Activated CD8-positive, alpha-beta memory T cell treated with anti-CD3 and anti-CD28 coated beads, Interleukin-2, amount 50 U/mL, for 24 hours (primary cell): ENCODE measurements around the gene USP8.

Experiments used
- DNase-seq: peaks from one replicate; pipeline ENCODE4 v3.0.0-alpha.2; 2020; ENCODE audit errors: extremely low read depth

The USP8 gene

DNA sequence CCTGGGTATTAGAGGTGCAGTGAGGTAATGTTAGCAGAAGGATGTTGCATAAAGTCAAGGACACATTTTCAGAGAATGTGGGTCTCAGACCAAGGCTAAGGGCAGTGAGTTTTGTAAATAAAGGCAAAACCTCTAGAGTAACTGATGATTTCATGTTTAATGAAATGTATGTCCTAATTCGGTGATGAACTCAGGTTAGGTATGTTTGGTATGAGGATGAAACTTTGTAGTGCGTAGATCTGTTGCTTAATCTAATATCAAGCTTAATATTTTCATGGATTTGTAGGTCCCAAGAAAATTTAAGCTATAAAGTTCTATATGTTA lies 118.6 kb downstream of the USP8 start:
- no peak for DNase-seq

DNA sequence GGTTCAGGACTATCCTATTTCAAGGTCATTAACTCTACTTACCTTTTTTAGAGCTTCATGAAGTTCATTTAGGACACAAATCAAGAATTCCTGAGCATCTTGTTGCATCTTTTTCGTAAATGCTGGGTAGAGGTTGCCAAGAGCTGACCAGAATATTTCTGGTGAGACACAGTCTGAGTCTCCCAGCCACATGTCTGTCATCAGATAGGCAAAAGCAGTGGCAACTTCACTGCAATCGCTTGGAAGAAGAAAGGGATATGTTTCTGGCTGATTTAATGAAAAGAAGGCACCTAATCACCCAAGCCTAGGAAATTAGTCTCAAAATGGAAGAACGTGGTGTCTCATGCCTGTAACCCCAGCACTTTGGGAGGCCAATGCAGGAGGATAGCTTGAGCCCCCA lies 119.4 kb downstream of the USP8 start:
- DNase-seq, result no peak

DNA sequence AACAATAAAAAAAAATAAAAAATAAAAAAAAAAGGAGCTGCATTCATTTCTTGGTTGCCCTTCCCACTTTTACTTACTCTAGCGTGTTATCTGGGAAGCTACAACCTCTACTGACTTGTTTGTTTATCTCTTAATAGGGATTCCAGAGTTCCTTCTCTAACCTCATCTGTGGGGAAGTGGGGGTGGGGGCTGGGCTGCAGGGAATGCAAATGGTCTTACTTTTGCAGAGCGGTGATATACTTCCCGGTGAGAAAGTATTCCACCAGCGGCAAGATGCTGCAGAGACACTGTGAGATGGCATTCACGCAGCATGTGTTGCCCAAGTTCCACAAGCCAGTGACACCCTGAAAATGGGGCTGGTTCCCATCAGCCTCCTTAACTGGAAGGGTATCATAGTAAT lies 120.2 kb downstream of the USP8 start:
- no peak for DNase-seq

- DNase-seq, result no peak
Measured at GRCh38 chr15:50546566-50546965, 122.4 kb downstream of the USP8 start, which contains the start of gene USP50. USP50 (minus strand) TSS chr15:50546666; CDS start chr15:50546525, 141 bp downstream.

GRCh38 chr15:50549326-50549725 lies 125.1 kb downstream of the USP8 start:
- no peak for DNase-seq

DNA sequence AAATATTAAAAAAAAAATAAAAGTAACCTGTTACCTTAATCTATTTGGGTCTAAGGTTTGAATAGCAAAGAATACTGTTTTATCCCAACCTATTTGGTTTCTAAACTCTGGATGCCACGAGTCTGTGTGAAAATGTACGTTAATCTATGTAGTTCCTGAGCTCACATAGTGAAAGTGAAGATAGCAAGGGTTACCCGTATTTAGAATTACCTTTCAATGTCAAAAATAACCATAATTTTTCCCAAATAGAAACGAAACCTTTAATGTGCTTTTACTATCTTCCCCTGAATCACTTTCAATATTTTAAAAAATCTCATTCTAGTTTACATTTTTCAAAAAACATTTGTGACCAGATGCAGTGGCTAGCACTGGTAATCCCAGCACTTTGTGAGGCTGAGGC lies 128.0 kb downstream of the USP8 start:
- DNase-seq, result no peak

DNA sequence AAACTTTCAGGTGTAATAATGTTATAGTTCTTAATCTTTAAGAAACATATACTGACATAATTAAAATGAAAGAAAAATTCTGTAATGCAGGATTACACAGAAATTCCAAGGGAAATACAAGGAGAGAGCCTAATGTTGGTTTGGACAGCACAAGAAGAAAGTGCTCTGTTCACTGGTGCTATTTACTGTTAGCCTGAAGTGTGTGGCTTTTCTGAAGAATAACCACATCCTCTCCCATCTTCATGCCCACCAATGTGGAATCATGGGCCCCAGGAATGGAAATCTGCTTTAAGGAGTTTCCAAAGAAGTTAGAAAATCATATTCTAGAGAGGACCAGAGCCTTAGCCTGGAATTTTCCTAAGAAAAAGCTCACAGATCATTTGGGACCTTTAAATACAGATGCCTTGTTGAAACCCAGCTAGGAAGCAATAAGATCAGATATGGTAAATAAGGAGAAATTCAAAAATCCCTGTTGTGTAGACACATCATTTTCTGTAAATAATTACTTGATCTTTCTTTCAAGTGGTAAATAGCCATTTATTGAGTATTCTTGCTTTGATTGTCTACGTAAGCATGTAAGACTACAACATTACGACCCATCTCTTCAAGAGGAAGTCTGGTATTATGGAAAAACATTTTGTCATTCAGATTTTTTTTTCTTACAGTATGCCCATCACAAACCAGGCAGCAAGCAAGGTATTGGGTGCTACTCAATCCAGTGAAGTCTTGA lies 132.6 kb downstream of the USP8 start:
- no peak for DNase-seq

GRCh38 chr15:50558012-50558411 lies 133.8 kb downstream of the USP8 start:
- DNase-seq, result no peak

DNA sequence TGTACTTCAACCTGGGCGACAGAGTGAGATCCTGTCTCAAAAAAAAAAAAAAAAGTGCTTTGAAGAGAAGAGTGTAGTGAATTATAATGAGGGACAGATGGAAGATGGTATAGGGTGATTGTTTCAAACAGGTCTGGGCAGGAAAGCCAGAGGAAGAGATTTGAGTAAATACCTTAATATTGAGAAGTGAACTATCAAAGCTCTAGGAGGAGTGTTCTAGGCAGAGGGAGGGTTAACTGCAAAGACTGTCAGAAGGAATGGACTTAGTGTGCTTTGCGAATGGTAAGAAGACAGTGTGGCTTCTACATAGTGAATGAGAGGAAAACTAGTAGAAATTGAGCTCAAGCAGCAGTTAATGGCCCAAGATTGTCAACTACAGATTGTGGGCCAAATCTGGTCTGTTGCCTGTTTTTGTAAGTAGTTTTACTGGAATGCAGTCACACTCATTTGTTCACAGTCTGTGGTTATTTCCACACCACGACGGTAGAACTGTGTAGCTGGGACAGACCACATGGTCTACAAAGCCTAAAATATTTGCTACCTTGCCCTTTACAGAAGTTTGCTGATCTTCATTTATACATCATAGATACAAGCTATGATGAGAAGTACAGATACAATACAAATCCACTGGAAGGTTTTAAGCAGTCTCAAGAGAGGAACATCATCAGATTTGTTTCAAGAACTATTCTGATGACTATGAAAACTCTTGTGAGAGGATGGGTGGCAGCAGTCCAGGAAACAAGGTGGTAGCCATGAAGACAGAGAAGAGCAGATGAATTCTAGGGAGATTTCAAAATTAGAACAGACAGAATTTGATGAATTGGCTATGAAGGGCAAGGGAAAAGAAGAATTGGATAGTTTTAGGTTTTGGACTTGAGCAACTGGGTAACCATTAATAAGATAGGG lies 138.8 kb downstream of the USP8 start:
- DNase-seq, result no peak

DNA sequence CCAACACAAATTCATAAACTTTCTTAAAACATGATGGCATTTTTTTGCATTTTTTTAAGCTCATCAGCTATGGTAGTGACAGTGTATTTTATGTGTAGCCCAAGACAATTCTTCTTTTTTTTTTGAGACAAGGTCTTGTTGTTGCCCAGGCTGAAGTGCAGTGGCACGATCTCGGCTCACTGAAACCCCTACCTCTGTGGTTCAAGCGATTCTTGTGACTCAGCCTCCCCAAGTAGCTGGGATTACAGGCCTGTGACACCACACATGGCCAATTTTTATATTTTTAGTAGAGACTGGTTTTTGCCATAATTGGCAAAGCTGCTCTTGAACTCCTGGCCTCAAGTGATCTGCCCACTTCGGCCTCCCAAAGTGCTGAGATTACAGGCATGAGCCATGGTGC lies 139.6 kb downstream of the USP8 start:
- DNase-seq, result no peak
